ENCODE results near the gene LRRC27. TPM values are rescaled to one million over a fixed set of nuclear protein-coding genes. Genes with fewer than 3 reads are reported as not detected.

The LRRC27 gene
- total and polyA plus RNA-seq, 2 of the 4 experiments (the other 2 are of a cell fraction): 3.8 to 5.3 TPM

- no peak overlapping the region for H2BK20ac ChIP-seq (ENCODE audit: low read depth, low read length)
- no peaks in the 10 kb centered on the region for H4K20me1 ChIP-seq (ENCODE audit: insufficient read depth, low read length)
- peaks cover 22% of the 10 kb centered on the region for H3K36me3 ChIP-seq (ENCODE audit: control insufficient read depth, insufficient read depth, low read length)
- no peak overlapping the region for H3K4me2 ChIP-seq (ENCODE audit: low read depth, low read length)
- no peaks in the 10 kb centered on the region for H3K27me3 ChIP-seq (ENCODE audit: control insufficient read depth, insufficient read depth, low read length)
- no peak overlapping the region for H4K5ac ChIP-seq (ENCODE audit: low read depth, low read length)
- no peak overlapping the region for H4K8ac ChIP-seq (ENCODE audit: low read depth in 2 of 2, low read length in 2 of 2)
- H3K56ac ChIP-seq (ENCODE audit: extremely low read depth, insufficient read depth, low read length): no peak overlapping the region
- intact Hi-C loops (cut with micrococcal nuclease): no loop called here
- no peak overlapping the region for H2AK5ac ChIP-seq (ENCODE audit: low read depth, low read length)
- DNase-seq (no peak), ATAC-seq (ENCODE audit: low read depth) (no peak)
- H3K4me1 ChIP-seq (ENCODE audit: control insufficient read depth, insufficient read depth, low read length): no peaks in the 10 kb centered on the region
- WGBS, 2 experiments (ENCODE audit: extremely low coverage in 2 of 2, insufficient read length in 1 of 2): 100% methylated on average over 2 of the region's 11 CpGs; no CpG with 5 or more reads in 1 of the 2 experiments
- no peak overlapping the region for H3K18ac ChIP-seq (ENCODE audit: low read depth, low read length)
- ChIA-PET POLR2A (ENCODE audit: unreplicated experiment) (no interaction called here), CTCF (no interaction called here)
- dilution Hi-C loops (cut with HindIII; ENCODE audit: low sequenced_read_pairs, unreplicated experiment): loop anchor here (25.0 kb wide), 1 partner anchor 102 kb away; no protein-coding TSS in a partner anchor
- H2AFZ ChIP-seq (replicated peaks; ENCODE audit: low read length, poor library complexity): no peak overlapping the region
- H3K9me3 ChIP-seq (ENCODE audit: control insufficient read depth, insufficient read depth, low read length): no peaks in the 10 kb centered on the region
- no peak overlapping the region for H2AK9ac ChIP-seq (replicated peaks; ENCODE audit: low read depth, low read length, poor library complexity)
- no peak overlapping the region for H2BK120ac ChIP-seq (ENCODE audit: low read depth, low read length)
- no TSS peak for BruUV-seq (replicated peaks)
- H3K14ac ChIP-seq (replicated peaks; ENCODE audit: low read depth, low read length): no peak overlapping the region
- H3K79me1 ChIP-seq (ENCODE audit: low read depth in 1 of 2, low read length in 2 of 2): no peaks in the 10 kb centered on the region
- no peak overlapping the region for H2BK5ac ChIP-seq (ENCODE audit: low read depth, low read length, poor library complexity, severe bottlenecking)
- no peak overlapping the region for H3K4me3 ChIP-seq (ENCODE audit: insufficient read depth, low read depth, low read length)
- no peaks in the 10 kb centered on the region for H3K9me1 ChIP-seq (ENCODE audit: insufficient read depth, low read length)
- no peak for TF ChIP-seq MXI1 (IDR thresholded peaks at IDR 0.05; ENCODE audit: borderline replicate concordance, low read depth, low read length)
- no peak for TF ChIP-seq NFE2L2 (IDR thresholded peaks at IDR 0.05; ENCODE audit: low read depth, low read length)
- TF ChIP-seq SMC3 (IDR thresholded peaks at IDR 0.05; ENCODE audit: low read depth, low read length): no peak
- TF ChIP-seq POLR2A (IDR thresholded peaks at IDR 0.05; ENCODE audit: low read depth, low read length): no peak
- no peak for TF ChIP-seq ELK1 (IDR thresholded peaks at IDR 0.05; ENCODE audit: borderline replicate concordance, low read depth, low read length)
- TF ChIP-seq CTCF (conservative IDR thresholded peaks at IDR 0.05; ENCODE audit: low read depth, low read length): no peak
- TF ChIP-seq USF2 (IDR thresholded peaks at IDR 0.05; ENCODE audit: low read depth, low read length): no peak
- no peak for TF ChIP-seq MAFK (IDR thresholded peaks at IDR 0.05; ENCODE audit: low read depth, low read length)
- no peak for TF ChIP-seq CHD1 (IDR thresholded peaks at IDR 0.05; ENCODE audit: low read depth, low read length)
- no peak for TF ChIP-seq BHLHE40 (IDR thresholded peaks at IDR 0.05; ENCODE audit: low read depth, low read length)
- no peak for TF ChIP-seq RFX5 (IDR thresholded peaks at IDR 0.05; ENCODE audit: low read depth, low read length)
- TF ChIP-seq FOS (IDR thresholded peaks at IDR 0.05; ENCODE audit: low read depth, low read length): no peak
- no peak for TF ChIP-seq RAD21 (IDR thresholded peaks at IDR 0.05; ENCODE audit: low read length)
- TF ChIP-seq RCOR1 (IDR thresholded peaks at IDR 0.05; ENCODE audit: insufficient replicate concordance, low read length): no peak
- TF ChIP-seq MAZ (IDR thresholded peaks at IDR 0.05; ENCODE audit: borderline replicate concordance, low read depth, low read length): no peak
- no peak for TF ChIP-seq CEBPB (IDR thresholded peaks at IDR 0.05; ENCODE audit: low read depth, low read length)
- H3K27ac ChIP-seq (ENCODE audit: insufficient read depth, low read length): no peak overlapping the region
- in situ Hi-C loops (cut with MboI; ENCODE audit: low sequenced_read_pairs): no loop called here
- H4K91ac ChIP-seq (ENCODE audit: insufficient read depth, low read depth, low read length): no peak overlapping the region
- H2BK15ac ChIP-seq (ENCODE audit: low read depth, low read length): no peak overlapping the region
- H3K4ac ChIP-seq (ENCODE audit: low read depth, low read length): no peak overlapping the region
- H3K23ac ChIP-seq (ENCODE audit: low read depth, low read length): no peak overlapping the region
- no peak overlapping the region for H3K9ac ChIP-seq (ENCODE audit: low read depth, low read length)
These were observed 7.3 kb downstream of the LRRC27 start for GRCh38 chr10:132339276-132339675.
